Keratinocyte (primary cell): ENCODE data around the gene NFATC2.

Experiments
- EZH2 ChIP-seq: IDR thresholded peaks from one replicate; pipeline ENCODE4 v1.6.1; 2012; ENCODE audit warnings: inconsistent platforms, mild to moderate bottlenecking, low read length, moderate library complexity
- TF ChIP-seq, protein P1 (sequence below), 3 experiments: IDR thresholded peaks in 1 of 3; conservative IDR thresholded peaks in 1 of 3; optimal IDR thresholded peaks in 1 of 3; 2 replicates in 2 of 3; 3 replicates in 1 of 3; pipeline versions ENCODE3 to v1.5.1; 2011; ENCODE audit warnings: low read length in 3 of 3, mild to moderate bottlenecking in 3 of 3, moderate library complexity in 2 of 3, control low read depth in 1 of 3, inconsistent platforms in 1 of 3; ENCODE audit not compliant: insufficient read depth in 2 of 3; ENCODE audit errors: extremely low read depth in 1 of 3

DNA sequence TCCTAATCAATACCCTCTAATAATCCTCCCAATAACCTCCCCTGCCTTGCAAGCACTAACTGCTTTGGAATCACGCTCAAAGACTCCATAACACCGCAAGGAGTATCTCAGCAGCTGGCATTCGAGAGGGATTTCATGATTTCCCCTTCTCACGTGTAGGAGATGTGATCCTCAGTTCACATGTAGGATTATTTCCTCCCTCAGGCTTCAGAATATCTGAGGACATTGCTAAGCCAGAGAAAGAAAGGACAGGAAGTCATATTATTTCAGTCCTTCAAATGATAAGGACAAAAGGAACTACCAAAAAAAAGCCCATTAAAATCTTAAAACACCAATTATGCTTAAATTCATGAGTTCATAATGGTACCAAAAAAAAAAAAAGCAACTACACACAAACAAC lies 122.9 kb downstream of the NFATC2 start:
- TF ChIP-seq, protein P1, sequence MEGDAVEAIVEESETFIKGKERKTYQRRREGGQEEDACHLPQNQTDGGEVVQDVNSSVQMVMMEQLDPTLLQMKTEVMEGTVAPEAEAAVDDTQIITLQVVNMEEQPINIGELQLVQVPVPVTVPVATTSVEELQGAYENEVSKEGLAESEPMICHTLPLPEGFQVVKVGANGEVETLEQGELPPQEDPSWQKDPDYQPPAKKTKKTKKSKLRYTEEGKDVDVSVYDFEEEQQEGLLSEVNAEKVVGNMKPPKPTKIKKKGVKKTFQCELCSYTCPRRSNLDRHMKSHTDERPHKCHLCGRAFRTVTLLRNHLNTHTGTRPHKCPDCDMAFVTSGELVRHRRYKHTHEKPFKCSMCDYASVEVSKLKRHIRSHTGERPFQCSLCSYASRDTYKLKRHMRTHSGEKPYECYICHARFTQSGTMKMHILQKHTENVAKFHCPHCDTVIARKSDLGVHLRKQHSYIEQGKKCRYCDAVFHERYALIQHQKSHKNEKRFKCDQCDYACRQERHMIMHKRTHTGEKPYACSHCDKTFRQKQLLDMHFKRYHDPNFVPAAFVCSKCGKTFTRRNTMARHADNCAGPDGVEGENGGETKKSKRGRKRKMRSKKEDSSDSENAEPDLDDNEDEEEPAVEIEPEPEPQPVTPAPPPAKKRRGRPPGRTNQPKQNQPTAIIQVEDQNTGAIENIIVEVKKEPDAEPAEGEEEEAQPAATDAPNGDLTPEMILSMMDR (optimal IDR thresholded peaks at IDR 0.05 in 1 of 3, IDR thresholded peaks at IDR 0.05 in 1 of 3, conservative IDR thresholded peaks at IDR 0.05 in 1 of 3; ENCODE audit: extremely low read depth in 1 of 3, insufficient read depth in 2 of 3, low read length in 3 of 3): no peak
- no peak for TF ChIP-seq EZH2
